Keratinocyte (primary cell): ENCODE data around the gene DNAH8. TPM values are rescaled to one million over a fixed set of nuclear protein-coding genes. Genes with fewer than 3 reads are reported as not detected.

Experiments
- DNase-seq: peaks from one replicate; pipeline ENCODE4 v3.0.0-alpha.2; 2011; ENCODE audit warnings: low read depth, missing footprints, low spot score
- FAIRE-seq: peaks from 2 replicates; lab custom pipeline; 2011; peaks lifted over from hg19 to GRCh38; lab: Jason Lieb, UNC
- H2AFZ ChIP-seq: 2 replicates; pipeline ENCODE4 v1.6.0; 2012; ENCODE audit warnings: low read length, control low read depth, inconsistent platforms; ENCODE audit not compliant: control insufficient read depth
- H3K27ac ChIP-seq: 2 replicates; pipeline ENCODE4 v1.5.1; 2011; ENCODE audit warnings: low read length; ENCODE audit not compliant: control insufficient read depth, insufficient read depth
- H3K27me3 ChIP-seq: 3 replicates; pipeline ENCODE4 v1.6.0; 2011; ENCODE audit warnings: low read length; ENCODE audit not compliant: control insufficient read depth, insufficient read depth; ENCODE audit errors: extremely low read depth
- H3K36me3 ChIP-seq, 2 experiments: 2 replicates in 1 of 2; 3 replicates in 1 of 2; pipeline ENCODE4 v1.5.1; 2011; ENCODE audit warnings: low read length in 2 of 2, mild to moderate bottlenecking in 1 of 2; ENCODE audit not compliant: control insufficient read depth in 2 of 2, insufficient read depth in 2 of 2; ENCODE audit errors: extremely low read depth in 1 of 2
- H3K4me1 ChIP-seq: 3 replicates; pipeline ENCODE4 v1.5.1; 2011; ENCODE audit warnings: low read length; ENCODE audit not compliant: control insufficient read depth, insufficient read depth; ENCODE audit errors: extremely low read depth
- H3K4me2 ChIP-seq: 3 replicates; pipeline ENCODE4 v1.6.0; 2011; ENCODE audit warnings: low read depth, low read length; ENCODE audit not compliant: control insufficient read depth, insufficient read depth; ENCODE audit errors: extremely low read depth
- H3K4me3 ChIP-seq, 3 experiments: fragments of 200-600 bp in 1 of 3; sonication (generic) in 1 of 3; 2 replicates in 2 of 3; 3 replicates in 1 of 3; pipeline ENCODE4 v1.5.1; 2011 to 2016; ENCODE audit warnings: low read length in 3 of 3, mild to moderate bottlenecking in 3 of 3, control low read depth in 2 of 3, inconsistent platforms in 1 of 3, low read depth in 1 of 3, mixed read lengths in 1 of 3, mixed run types in 1 of 3, moderate library complexity in 1 of 3; ENCODE audit not compliant: control insufficient read depth in 2 of 3, insufficient read depth in 2 of 3; ENCODE audit errors: extremely low read depth in 1 of 3
- H3K79me2 ChIP-seq: 2 replicates; pipeline ENCODE4 v1.6.0; 2012; ENCODE audit warnings: low read length; ENCODE audit not compliant: control insufficient read depth, insufficient read depth
- H3K9ac ChIP-seq: 3 replicates; pipeline ENCODE4 v1.6.0; 2011; ENCODE audit warnings: low read length; ENCODE audit not compliant: control insufficient read depth, insufficient read depth; ENCODE audit errors: extremely low read depth
- H3K9me1 ChIP-seq: 3 replicates; pipeline ENCODE4 v1.6.0; 2011; ENCODE audit warnings: low read length; ENCODE audit not compliant: control insufficient read depth, insufficient read depth; ENCODE audit errors: extremely low read depth
- H3K9me3 ChIP-seq: 2 replicates; pipeline ENCODE4 v1.5.1; 2012; ENCODE audit warnings: low read depth, low read length; ENCODE audit not compliant: control insufficient read depth
- H4K20me1 ChIP-seq: 3 replicates; pipeline ENCODE4 v1.6.0; 2011; ENCODE audit warnings: low read length; ENCODE audit not compliant: control insufficient read depth, insufficient read depth; ENCODE audit errors: extremely low read depth
- CTCF ChIP-seq, 3 experiments: IDR thresholded peaks in 1 of 3; conservative IDR thresholded peaks in 1 of 3; optimal IDR thresholded peaks in 1 of 3; 2 replicates in 2 of 3; 3 replicates in 1 of 3; pipeline versions ENCODE3 to v1.5.1; 2011; ENCODE audit warnings: low read length in 3 of 3, mild to moderate bottlenecking in 3 of 3, moderate library complexity in 2 of 3, control low read depth in 1 of 3, inconsistent platforms in 1 of 3; ENCODE audit not compliant: insufficient read depth in 2 of 3; ENCODE audit errors: extremely low read depth in 1 of 3
- EZH2 ChIP-seq: IDR thresholded peaks from one replicate; pipeline ENCODE4 v1.6.1; 2012; ENCODE audit warnings: inconsistent platforms, mild to moderate bottlenecking, low read length, moderate library complexity
- dilution Hi-C: fragments of 300-500 bp; cut with MboI; formaldehyde crosslinking; loops from one replicate; pipeline ENCODE4 v1.7.0; 2020; ENCODE audit warnings: low sequenced_read_pairs; ENCODE audit not compliant: extremely low pct_ligation_motif_present
- polyA plus RNA-seq, 5 experiments: library from polyadenylated mRNA; depleted of rRNA in 3 of 5; stranded (reverse) in 3 of 5; stranded (forward) in 1 of 5; unstranded in 1 of 5; fragments of >200 nt; gene quantifications; 1 replicate in 1 of 5; 2 replicates in 3 of 5; 3 replicates in 1 of 5; pipeline versions ENCODE4 v1.2.1 to v1.2.3, GENCODE V29; 2011 to 2012; ENCODE audit warnings: missing spikeins in 2 of 5, low read depth in 1 of 5, low replicate concordance in 1 of 5

The DNAH8 gene
- polyA plus RNA-seq, 1 donor (not counting 4 experiments of a cell fraction or from before 2014, with no cell fraction given): 0.01 TPM

DNA sequence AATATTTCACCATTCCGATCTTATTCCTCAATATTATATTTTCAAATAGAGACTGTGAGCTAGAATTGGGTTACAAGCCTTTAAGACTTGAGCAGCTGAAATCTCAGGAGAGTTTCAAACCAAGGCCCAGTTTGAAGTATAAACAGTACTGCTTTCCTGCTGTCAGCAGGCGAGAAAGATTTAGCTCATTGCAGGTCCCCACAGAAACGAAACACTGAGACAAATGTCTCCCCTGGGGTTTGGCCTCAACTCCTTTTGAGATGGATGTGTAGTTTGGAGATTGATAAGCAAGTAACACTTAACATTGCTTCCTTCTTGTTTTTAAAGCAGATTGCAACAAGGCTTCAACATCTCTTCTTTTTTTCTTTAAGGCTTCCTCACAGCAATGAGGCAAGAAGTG lies 311.1 kb downstream of the DNAH8 start:
- Histone ChIP-seq H3K36me3 (no peaks in the 10 kb centered on the region), H3K4me1 (no peaks in the 10 kb centered on the region), H3K9ac (no peak overlapping the region), H2AFZ (no peak overlapping the region), H3K9me3 (no peaks in the 10 kb centered on the region), H3K9me1 (no peaks in the 10 kb centered on the region), H3K4me2 (no peak overlapping the region), H3K27me3 (peaks cover 5% of the 10 kb centered on the region), H4K20me1 (no peaks in the 10 kb centered on the region), H3K27ac (no peak overlapping the region), H3K4me3 (no peak overlapping the region), H3K79me2 (no peaks in the 10 kb centered on the region)
- no peak for TF ChIP-seq CTCF (optimal IDR thresholded peaks at IDR 0.05 in 1 of 3, IDR thresholded peaks at IDR 0.05 in 1 of 3, conservative IDR thresholded peaks at IDR 0.05 in 1 of 3; ENCODE audit: extremely low read depth in 1 of 3, insufficient read depth in 2 of 3, low read length in 3 of 3)
- no peak for DNase-seq
- no peak for FAIRE-seq
- dilution Hi-C loops: no loop called here

- dilution Hi-C loops: no loop called here
- H3K9me3 ChIP-seq: no peaks in the 10 kb centered on the region
- H3K36me3 ChIP-seq: no peaks in the 10 kb centered on the region
- FAIRE-seq (no peak), DNase-seq (no peak)
- TF ChIP-seq EZH2 (no peak), CTCF (optimal IDR thresholded peaks at IDR 0.05 in 1 of 3, IDR thresholded peaks at IDR 0.05 in 1 of 3, conservative IDR thresholded peaks at IDR 0.05 in 1 of 3; ENCODE audit: extremely low read depth in 1 of 3, insufficient read depth in 2 of 3, low read length in 3 of 3) (peak; percentile 80 to 90 (median 87))
- H4K20me1 ChIP-seq: no peaks in the 10 kb centered on the region
- no peak overlapping the region for H2AFZ ChIP-seq
- no peaks in the 10 kb centered on the region for H3K4me1 ChIP-seq
- no peak overlapping the region for H3K4me2 ChIP-seq
- H3K79me2 ChIP-seq: no peaks in the 10 kb centered on the region
- no peak overlapping the region for H3K4me3 ChIP-seq
- H3K9me1 ChIP-seq: no peaks in the 10 kb centered on the region
- H3K9ac ChIP-seq: no peak overlapping the region
- H3K27ac ChIP-seq: no peak overlapping the region
- peaks cover 9% of the 10 kb centered on the region for H3K27me3 ChIP-seq
Observed at GRCh38 chr6:39029156-39030011, 314.3 kb downstream of the DNAH8 start.
